Endodermal cell (in vitro differentiated cells): ENCODE data around the gene BAZ1B. TPM values are rescaled to one million over a fixed set of nuclear protein-coding genes. Genes with fewer than 3 reads are reported as not detected.

Experiments
- DNase-seq: peaks from one replicate; pipeline ENCODE4 v3.0.0-alpha.2; 2017
- H3K27ac ChIP-seq: 2 replicates; pipeline ENCODE4 v1.5.1; 2013; ENCODE audit warnings: mild to moderate bottlenecking, low read depth, low read length, moderate library complexity
- H3K27me3 ChIP-seq: 2 replicates; pipeline ENCODE4 v1.6.1; 2013; ENCODE audit warnings: mild to moderate bottlenecking, low read length, moderate library complexity; ENCODE audit not compliant: insufficient read depth, control insufficient read depth, poor library complexity, severe bottlenecking
- H3K36me3 ChIP-seq: 2 replicates; pipeline ENCODE4 v1.7.0; 2013; ENCODE audit warnings: mild to moderate bottlenecking, low read length, moderate library complexity; ENCODE audit not compliant: control insufficient read depth, insufficient read depth
- H3K4me1 ChIP-seq: one replicate; pipeline ENCODE4 v1.7.0; 2013; ENCODE audit warnings: low read length; ENCODE audit not compliant: control insufficient read depth, insufficient read depth
- H3K4me3 ChIP-seq: 2 replicates; pipeline ENCODE4 v1.5.1; 2013; ENCODE audit warnings: mild to moderate bottlenecking, low read length, moderate library complexity
- H3K9ac ChIP-seq: 2 replicates; pipeline ENCODE4 v1.6.1; 2013; ENCODE audit warnings: mild to moderate bottlenecking, low read length, moderate library complexity; ENCODE audit not compliant: poor library complexity, severe bottlenecking; ENCODE audit errors: extremely low read depth
- H3K9me3 ChIP-seq: 2 replicates; pipeline ENCODE4 v1.6.1; 2013; ENCODE audit warnings: mild to moderate bottlenecking, low read length, moderate library complexity; ENCODE audit not compliant: control insufficient read depth
- H3K27ac Mint-ChIP-seq: 2 replicates; pipeline ENCODE4 v1.8.0; 2020; ENCODE audit warnings: mixed read lengths
- H3K27me3 Mint-ChIP-seq: 2 replicates; pipeline ENCODE4 v1.8.0; 2021; ENCODE audit warnings: mild to moderate bottlenecking, mixed read lengths; ENCODE audit not compliant: insufficient read depth
- H3K36me3 Mint-ChIP-seq: 2 replicates; pipeline ENCODE4 v1.8.0; 2020; ENCODE audit warnings: low read depth, mixed read lengths
- H3K4me1 Mint-ChIP-seq: 2 replicates; pipeline ENCODE4 v1.8.0; 2020; ENCODE audit warnings: mixed read lengths
- H3K4me3 Mint-ChIP-seq: 2 replicates; pipeline ENCODE4 v1.8.0; 2020; ENCODE audit warnings: mild to moderate bottlenecking, moderate library complexity, mixed read lengths
- H3K9me3 Mint-ChIP-seq: 2 replicates; pipeline ENCODE4 v1.8.0; 2020; ENCODE audit warnings: mild to moderate bottlenecking, mixed read lengths
- WGBS, 2 experiments: methylation state at CpG; one replicate each; pipeline versions ENCODE4 v1.1.5 to v1.1.7; 2013; ENCODE audit warnings: missing lambda C conversion rate in 2 of 2, mixed read lengths in 1 of 2; ENCODE audit not compliant: insufficient coverage in 1 of 2, insufficient read length in 1 of 2; 5-methylcytosine and 5-hydroxymethylcytosine counted together
- total RNA-seq, 2 donors: library from RNA; stranded (reverse); fragmentation: NEBNext Ultra II Directional in 1 of 2; extraction: Animal tissue kit (Norgen Biotek cat#: 25700) in 1 of 2; gene quantifications; 2 replicates in 1 of 2; 3 replicates in 1 of 2; pipeline ENCODE4 v1.2.1, GENCODE V29; 2021
- TF ChIP-seq, protein P1 (sequence below): fragments of 200-600 bp; sonication (generic); conservative IDR thresholded peaks from 2 replicates; pipeline ENCODE4 v1.5.0; 2021; ENCODE audit warnings: antibody characterized with exemption, mild to moderate bottlenecking

Gene BAZ1B
- total RNA-seq, 2 donors from 2014 or later, result 66.4 to 72.1 TPM

DNA sequence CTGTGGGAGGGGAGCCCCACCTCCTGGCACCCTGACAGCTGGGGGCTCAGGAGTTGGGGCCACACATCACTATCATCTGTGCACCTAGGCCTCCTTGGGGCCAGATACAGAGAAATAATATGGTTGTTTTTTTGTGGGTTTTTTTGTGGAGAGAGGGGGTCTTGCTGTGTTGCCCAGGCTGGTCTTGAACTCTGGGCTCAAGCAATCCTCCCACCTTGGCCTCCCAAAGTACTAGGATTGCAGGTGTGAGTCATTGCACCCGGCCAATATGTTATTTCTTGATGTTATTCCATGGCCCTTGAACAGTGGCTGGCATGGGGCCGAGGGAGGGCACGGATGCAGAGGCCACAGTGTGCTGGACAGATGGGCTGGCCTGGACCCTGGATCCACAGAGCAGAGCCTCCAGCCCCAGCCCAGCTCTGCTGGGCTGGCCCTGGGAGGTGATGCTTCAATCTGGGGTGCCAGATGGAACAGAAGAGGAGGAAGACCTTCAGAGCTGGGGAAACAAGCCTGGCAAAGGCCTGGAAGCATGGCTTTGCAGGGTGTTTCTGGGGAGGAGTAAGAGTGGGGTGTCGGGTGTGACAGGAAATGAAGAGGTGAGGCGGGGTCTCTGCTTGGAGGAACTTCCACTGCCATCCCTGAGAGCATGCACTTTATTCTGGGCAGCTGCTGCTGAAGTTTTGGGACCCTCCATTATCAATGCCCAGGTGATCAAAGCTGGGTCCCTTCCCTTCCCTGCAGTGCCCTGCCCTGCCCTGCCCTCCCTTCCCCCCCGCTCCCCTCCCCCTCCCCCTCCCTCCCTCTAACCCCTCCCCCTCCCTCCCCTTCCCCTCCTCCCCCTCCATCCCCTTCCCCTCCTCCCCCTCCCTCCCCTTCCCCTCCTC is 92.2 kb downstream of the BAZ1B start:
- H3K9me3 Mint-ChIP-seq, result peaks cover 3% of the 10 kb centered on the region
- no peaks in the 10 kb centered on the region for H3K36me3 Mint-ChIP-seq
- H3K27me3 Mint-ChIP-seq, result peaks cover 13% of the 10 kb centered on the region
- DNase-seq, result no peak
- no peaks in the 10 kb centered on the region for H3K4me1 Mint-ChIP-seq
- no peak overlapping the region for H3K4me3 ChIP-seq
- no peaks in the 10 kb centered on the region for H3K36me3 ChIP-seq
- H3K27ac Mint-ChIP-seq, result no peak overlapping the region
- no peak overlapping the region for H3K4me3 Mint-ChIP-seq
- TF ChIP-seq, protein P1, sequence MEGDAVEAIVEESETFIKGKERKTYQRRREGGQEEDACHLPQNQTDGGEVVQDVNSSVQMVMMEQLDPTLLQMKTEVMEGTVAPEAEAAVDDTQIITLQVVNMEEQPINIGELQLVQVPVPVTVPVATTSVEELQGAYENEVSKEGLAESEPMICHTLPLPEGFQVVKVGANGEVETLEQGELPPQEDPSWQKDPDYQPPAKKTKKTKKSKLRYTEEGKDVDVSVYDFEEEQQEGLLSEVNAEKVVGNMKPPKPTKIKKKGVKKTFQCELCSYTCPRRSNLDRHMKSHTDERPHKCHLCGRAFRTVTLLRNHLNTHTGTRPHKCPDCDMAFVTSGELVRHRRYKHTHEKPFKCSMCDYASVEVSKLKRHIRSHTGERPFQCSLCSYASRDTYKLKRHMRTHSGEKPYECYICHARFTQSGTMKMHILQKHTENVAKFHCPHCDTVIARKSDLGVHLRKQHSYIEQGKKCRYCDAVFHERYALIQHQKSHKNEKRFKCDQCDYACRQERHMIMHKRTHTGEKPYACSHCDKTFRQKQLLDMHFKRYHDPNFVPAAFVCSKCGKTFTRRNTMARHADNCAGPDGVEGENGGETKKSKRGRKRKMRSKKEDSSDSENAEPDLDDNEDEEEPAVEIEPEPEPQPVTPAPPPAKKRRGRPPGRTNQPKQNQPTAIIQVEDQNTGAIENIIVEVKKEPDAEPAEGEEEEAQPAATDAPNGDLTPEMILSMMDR, result no peak
- H3K27me3 ChIP-seq, result peaks cover 4% of the 10 kb centered on the region
- no peaks in the 10 kb centered on the region for H3K4me1 ChIP-seq
- H3K9me3 ChIP-seq, result no peaks in the 10 kb centered on the region
- 95 to 98% methylated on average over 4 to 5 of the region's 6 CpGs for WGBS, 2 experiments
- peak overlapping the region; percentile 82 for H3K27ac ChIP-seq
- no peak overlapping the region for H3K9ac ChIP-seq

DNA sequence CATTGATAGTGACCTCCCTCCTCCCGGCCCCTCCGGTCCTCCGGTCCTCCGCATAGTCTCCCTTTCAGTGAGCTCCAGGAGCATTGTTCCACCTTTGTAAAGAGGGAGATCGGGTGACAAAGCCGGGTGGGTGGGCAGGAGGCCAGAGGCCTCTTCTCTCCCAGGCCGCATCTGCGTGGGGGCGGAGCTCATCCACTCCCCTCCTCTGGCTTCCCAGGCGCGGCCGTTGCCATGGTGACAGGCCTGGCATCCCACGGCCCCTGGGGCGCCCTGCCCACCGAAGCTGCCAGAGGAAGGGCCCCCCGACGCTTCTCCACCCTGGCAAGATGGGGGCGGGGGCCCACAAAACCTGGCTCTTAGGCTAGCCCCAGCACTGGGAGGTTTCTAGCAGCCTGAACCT is 92.9 kb downstream of the BAZ1B start:
- H3K4me1 Mint-ChIP-seq, result no peaks in the 10 kb centered on the region
- peak overlapping the region; percentile 94 for H3K27ac ChIP-seq

DNA sequence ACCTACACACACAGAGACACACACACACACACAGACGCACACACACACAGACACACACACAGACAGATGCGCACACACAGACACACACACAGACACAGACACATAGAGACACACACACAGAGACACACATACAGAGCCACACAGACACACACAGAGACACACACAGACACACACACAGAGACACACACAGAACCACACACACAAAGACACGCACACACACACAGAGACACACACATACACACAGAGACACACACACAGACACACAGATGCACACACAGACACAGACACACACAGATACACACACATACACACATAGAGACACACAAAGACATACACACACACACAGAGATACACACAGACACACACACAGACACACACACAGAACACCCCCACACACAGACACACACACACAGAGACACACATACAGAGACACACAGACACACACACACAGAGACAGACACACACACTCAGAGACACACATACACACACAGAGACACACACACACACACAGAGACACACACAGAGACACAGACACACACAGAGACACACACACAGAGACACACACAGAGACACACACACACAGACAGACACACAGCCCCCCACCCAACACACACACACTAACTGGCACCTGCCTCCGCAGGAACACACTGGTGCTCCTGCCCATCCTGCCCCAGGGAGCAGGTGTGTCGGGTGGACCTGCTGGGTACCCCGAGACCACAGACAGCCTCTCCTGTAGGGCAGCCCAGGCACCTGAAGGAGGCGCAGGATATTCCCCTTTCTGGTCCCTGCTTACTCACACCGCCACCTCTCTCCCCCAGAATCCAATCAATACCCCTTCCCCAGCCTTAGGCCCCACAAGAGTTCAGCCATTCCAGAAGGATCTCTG is 93.9 kb downstream of the BAZ1B start:
- 82 to 89% methylated on average over 3 to 8 of the region's 8 CpGs for WGBS, 2 experiments
- no peaks in the 10 kb centered on the region for H3K4me1 ChIP-seq

More for the DNA sequence above, 92.9 kb downstream of the BAZ1B start:
- Mint-ChIP-seq H3K9me3 (no peaks in the 10 kb centered on the region), H3K27me3 (peaks cover 8% of the 10 kb centered on the region), H3K4me3 (no peak overlapping the region), H3K36me3 (no peaks in the 10 kb centered on the region), H3K27ac (no peak overlapping the region)
- peak; percentile 82 for DNase-seq
- Histone ChIP-seq H3K9ac (no peak overlapping the region), H3K4me1 (no peaks in the 10 kb centered on the region), H3K36me3 (no peaks in the 10 kb centered on the region), H3K27me3 (peaks cover 4% of the 10 kb centered on the region), H3K9me3 (no peaks in the 10 kb centered on the region), H3K4me3 (no peak overlapping the region)
- TF ChIP-seq, protein P1, result no peak
- WGBS, 2 experiments, result 52% methylated on average over 18 of the region's 18 CpGs; no CpG with 5 or more reads in 1 of the 2 experiments

More for the DNA sequence above, 93.9 kb downstream of the BAZ1B start:
- Histone ChIP-seq H3K9ac (no peak overlapping the region), H3K27ac (peak overlapping the region; percentile 94), H3K4me3 (no peak overlapping the region), H3K9me3 (no peaks in the 10 kb centered on the region), H3K27me3 (no peaks in the 10 kb centered on the region), H3K36me3 (no peaks in the 10 kb centered on the region)
- Mint-ChIP-seq H3K4me1 (peaks cover 2% of the 10 kb centered on the region), H3K4me3 (no peak overlapping the region), H3K36me3 (no peaks in the 10 kb centered on the region), H3K27me3 (peaks cover 4% of the 10 kb centered on the region), H3K9me3 (no peaks in the 10 kb centered on the region), H3K27ac (no peak overlapping the region)
- TF ChIP-seq, protein P1, result peak; percentile 41
- peak; percentile 67 for DNase-seq
